H1 (cell line): ENCODE measurements around the gene TFF1. TPM values are rescaled to one million over a fixed set of nuclear protein-coding genes. Genes with fewer than 3 reads are reported as not detected.

Experiments used
- CTCF ChIA-PET: fragments of 300-600 bp; sonication (Branson Sonifier 250); formaldehyde crosslinking; loops from one replicate; lab custom pipeline; 2021; ENCODE audit not compliant: partially characterized antibody; lab: Charles Lee
- POLR2A ChIA-PET: fragments of 300-600 bp; sonication (Branson Sonifier 250); formaldehyde crosslinking; loops from one replicate; lab custom pipeline; 2021; ENCODE audit warnings: inconsistent platforms; ENCODE audit not compliant: partially characterized antibody; lab: Charles Lee
- DNase-seq, 2 experiments: peaks; one replicate each; pipeline versions ENCODE4 v3.0.0 to v3.0.0-alpha.2; 2010 to 2022; ENCODE audit warnings: low spot score in 2 of 2, low read depth in 1 of 2, mixed read lengths in 1 of 2
- FAIRE-seq: peaks from 2 replicates; lab custom pipeline; 2011; peaks lifted over from hg19 to GRCh38; lab: Jason Lieb, UNC
- H2AFZ ChIP-seq: 2 replicates; pipeline ENCODE4 v1.8.1; 2012; ENCODE audit warnings: low read length, inconsistent platforms
- H2AK5ac ChIP-seq: 2 replicates; pipeline ENCODE4 v1.6.1; 2013; ENCODE audit warnings: low read depth, low read length
- H2BK120ac ChIP-seq: replicated peaks from 2 replicates; pipeline ENCODE3; 2013; ENCODE audit warnings: low read depth, low read length, inconsistent platforms
- H2BK12ac ChIP-seq: 2 replicates; pipeline ENCODE4 v1.6.1; 2013; ENCODE audit warnings: low read depth, low read length
- H2BK15ac ChIP-seq: 2 replicates; pipeline ENCODE4 v1.6.1; 2013; ENCODE audit warnings: low read length
- H2BK20ac ChIP-seq: 2 replicates; pipeline ENCODE4 v1.6.1; 2013; ENCODE audit warnings: low read length
- H2BK5ac ChIP-seq: 2 replicates; pipeline ENCODE4 v1.6.1; 2013; ENCODE audit warnings: low read depth, low read length
- H3K14ac ChIP-seq: 2 replicates; pipeline ENCODE4 v1.6.1; 2013; ENCODE audit warnings: inconsistent platforms; ENCODE audit not compliant: insufficient read length
- H3K18ac ChIP-seq: 2 replicates; pipeline ENCODE4 v1.6.1; 2013; ENCODE audit warnings: low read length; ENCODE audit errors: extremely low read depth
- H3K23ac ChIP-seq: 2 replicates; pipeline ENCODE4 v1.6.1; 2013; ENCODE audit warnings: inconsistent platforms; ENCODE audit not compliant: insufficient read length
- H3K23me2 ChIP-seq: 2 replicates; pipeline ENCODE4 v1.6.1; 2013; ENCODE audit warnings: low read depth, low read length
- H3K27ac ChIP-seq: 2 replicates; pipeline ENCODE4 v1.6.1; 2011; ENCODE audit warnings: low read depth, low read length, inconsistent platforms
- H3K27me3 ChIP-seq, 4 experiments: replicated peaks in 1 of 4; 1 replicate in 1 of 4; 2 replicates in 3 of 4; pipeline versions ENCODE4 v1.6.1 to v1.8.1; 2011 to 2013; ENCODE audit warnings: low read length in 3 of 4, mild to moderate bottlenecking in 3 of 4, inconsistent platforms in 2 of 4, mixed read lengths in 2 of 4, moderate library complexity in 1 of 4; ENCODE audit not compliant: control insufficient read depth in 3 of 4, insufficient read depth in 3 of 4; ENCODE audit errors: extremely low read depth in 1 of 4
- H3K36me3 ChIP-seq, 4 experiments: 2 replicates each; pipeline versions ENCODE4 v1.6.1 to v1.8.1; 2011 to 2013; ENCODE audit warnings: mild to moderate bottlenecking in 4 of 4, low read length in 3 of 4, moderate library complexity in 2 of 4, control low read depth in 1 of 4, inconsistent platforms in 1 of 4; ENCODE audit not compliant: insufficient read depth in 4 of 4, control insufficient read depth in 2 of 4
- H3K4ac ChIP-seq: replicated peaks from 2 replicates; pipeline ENCODE3; 2013; ENCODE audit warnings: low read length, low read depth, mixed read lengths, inconsistent platforms; ENCODE audit not compliant: insufficient read length
- H3K4me1 ChIP-seq, 4 experiments: replicated peaks in 1 of 4; 1 replicate in 1 of 4; 2 replicates in 3 of 4; pipeline versions ENCODE4 v1.6.1 to v1.8.1; 2011 to 2013; ENCODE audit warnings: low read length in 3 of 4, inconsistent platforms in 2 of 4, mixed read lengths in 1 of 4; ENCODE audit not compliant: insufficient read depth in 4 of 4, control insufficient read depth in 3 of 4
- H3K4me2 ChIP-seq, 2 experiments: 2 replicates each; pipeline versions ENCODE4 v1.6.1 to v1.8.1; 2011 to 2013; ENCODE audit warnings: low read depth in 2 of 2, low read length in 2 of 2, control low read depth in 1 of 2, inconsistent platforms in 1 of 2, mild to moderate bottlenecking in 1 of 2; ENCODE audit not compliant: insufficient read depth in 1 of 2
- H3K4me3 ChIP-seq, 4 experiments: fragments of 200-600, 300-600 bp in 1 of 4; sonication (generic), shearing (Covaris generic), sonication (Bioruptor Twin) in 1 of 4; 2 replicates each; pipeline versions ENCODE4 v1.5.1 to v1.8.1; 2011 to 2016; ENCODE audit warnings: low read length in 4 of 4, low read depth in 3 of 4, control low read depth in 2 of 4, inconsistent platforms in 2 of 4, mild to moderate bottlenecking in 2 of 4, mixed read lengths in 1 of 4, moderate library complexity in 1 of 4; ENCODE audit not compliant: insufficient read depth in 2 of 4; ENCODE audit errors: extremely low read depth in 1 of 4
- H3K56ac ChIP-seq: replicated peaks from 2 replicates; pipeline ENCODE3; 2013; ENCODE audit warnings: low read depth, mild to moderate bottlenecking, mixed read lengths, low read length, inconsistent platforms; ENCODE audit not compliant: insufficient read length
- H3K79me1 ChIP-seq: 2 replicates; pipeline ENCODE4 v1.6.1; 2013; ENCODE audit warnings: low read depth, low read length, control low read depth
- H3K79me2 ChIP-seq, 2 experiments: 2 replicates each; pipeline versions ENCODE4 v1.6.1 to v1.8.1; 2012 to 2013; ENCODE audit warnings: low read length in 2 of 2, mild to moderate bottlenecking in 2 of 2, inconsistent platforms in 1 of 2; ENCODE audit not compliant: insufficient read depth in 2 of 2, control insufficient read depth in 1 of 2
- H3K9ac ChIP-seq, 4 experiments: replicated peaks in 1 of 4; 1 replicate in 1 of 4; 2 replicates in 3 of 4; pipeline versions ENCODE4 v1.6.1 to v1.8.1; 2011 to 2013; ENCODE audit warnings: low read depth in 3 of 4, low read length in 3 of 4, control low read depth in 2 of 4, mild to moderate bottlenecking in 2 of 4, moderate library complexity in 2 of 4, inconsistent platforms in 1 of 4; ENCODE audit errors: extremely low read depth in 1 of 4
- H3K9me3 ChIP-seq, 2 experiments: 2 replicates each; pipeline versions ENCODE4 v1.6.1 to v1.8.1; 2012 to 2013; ENCODE audit warnings: mild to moderate bottlenecking in 2 of 2, moderate library complexity in 2 of 2, control low read depth in 1 of 2, inconsistent platforms in 1 of 2, low read depth in 1 of 2, low read length in 1 of 2, mixed read lengths in 1 of 2; ENCODE audit not compliant: insufficient read depth in 2 of 2
- H4K20me1 ChIP-seq, 2 experiments: replicated peaks in 1 of 2; 2 replicates each; pipeline versions ENCODE3 to v1.8.1; 2011 to 2013; ENCODE audit warnings: inconsistent platforms in 2 of 2, low read length in 2 of 2, mild to moderate bottlenecking in 1 of 2; ENCODE audit not compliant: insufficient read depth in 2 of 2, control insufficient read depth in 1 of 2
- H4K5ac ChIP-seq: 2 replicates; pipeline ENCODE4 v1.6.1; 2013; ENCODE audit warnings: low read length, low read depth, mixed read lengths, inconsistent platforms; ENCODE audit not compliant: insufficient read length
- H4K8ac ChIP-seq: 2 replicates; pipeline ENCODE4 v1.8.0; 2013; ENCODE audit warnings: mild to moderate bottlenecking, moderate library complexity, low read length, inconsistent platforms; ENCODE audit not compliant: insufficient read depth; ENCODE audit errors: extremely low read depth
- H4K91ac ChIP-seq: replicated peaks from 2 replicates; pipeline ENCODE3; 2013; ENCODE audit warnings: low read length, mixed read lengths, inconsistent platforms; ENCODE audit not compliant: insufficient read length
- FOSL1 ChIP-seq: IDR thresholded peaks from 2 replicates; pipeline ENCODE4 v1.6.1; 2011; ENCODE audit warnings: mild to moderate bottlenecking, low read depth, low read length, moderate library complexity; ENCODE audit not compliant: insufficient read depth
- RBBP5 ChIP-seq: IDR thresholded peaks from 2 replicates; pipeline ENCODE4 v1.7.1; 2012; ENCODE audit warnings: low read depth, mild to moderate bottlenecking, inconsistent platforms, low read length, moderate library complexity, borderline replicate concordance
- SIX5 ChIP-seq: IDR thresholded peaks from 2 replicates; pipeline ENCODE4 v1.6.1; 2011; ENCODE audit warnings: mild to moderate bottlenecking, low read depth, low read length
- WGBS, 2 experiments: shearing (Covaris generic) in 1 of 2; methylation state at CpG; one replicate each; pipeline versions ENCODE4 v1.1.6 to v1.1.7; 2013 to 2015; ENCODE audit warnings: low lambda C conversion rate in 2 of 2, mixed read lengths in 2 of 2, inconsistent platforms in 1 of 2, low coverage in 1 of 2, missing lambda C conversion rate in 1 of 2; ENCODE audit not compliant: insufficient replicate concordance in 2 of 2, insufficient coverage in 1 of 2, insufficient read length in 1 of 2; ENCODE audit errors: extremely low coverage in 1 of 2, missing lambda C conversion rate in 1 of 2; 5-methylcytosine and 5-hydroxymethylcytosine counted together
- polyA plus RNA-seq, 7 experiments: library from polyadenylated mRNA; depleted of rRNA in 3 of 7; stranded (reverse) in 5 of 7; unstranded in 2 of 7; fragments of >200 nt in 5 of 7; fragments of 200-250 nt in 2 of 7; gene quantifications; 1 replicate in 5 of 7; 2 replicates in 1 of 7; 4 replicates in 1 of 7; pipeline versions ENCODE4 v1.2.1 to v1.2.3, GENCODE V29; 2011 to 2013; ENCODE audit warnings: missing spikeins in 2 of 7, mixed read lengths in 2 of 7
- total RNA-seq: library from RNA; stranded (reverse); fragmentation: NEBNext Ultra II Directional; extraction: Animal tissue kit (Norgen Biotek cat#: 25700); gene quantifications from 2 replicates; pipeline ENCODE4 v1.2.1, GENCODE V29; 2021
- TF ChIP-seq, protein P1 (sequence below): IDR thresholded peaks from 2 replicates; pipeline ENCODE4 v1.6.1; 2011; ENCODE audit warnings: low read depth, mild to moderate bottlenecking, low read length; ENCODE audit not compliant: insufficient read depth
- TF ChIP-seq, protein P2 (sequence below): IDR thresholded peaks from 2 replicates; pipeline ENCODE4 v1.6.1; 2012; ENCODE audit warnings: low read length, inconsistent platforms

TFF1 gene
- total and polyA plus RNA-seq, 2 of the 8 experiments (the other 6 are each of a cell fraction or from before 2014, with no cell fraction given) = not detected

DNA sequence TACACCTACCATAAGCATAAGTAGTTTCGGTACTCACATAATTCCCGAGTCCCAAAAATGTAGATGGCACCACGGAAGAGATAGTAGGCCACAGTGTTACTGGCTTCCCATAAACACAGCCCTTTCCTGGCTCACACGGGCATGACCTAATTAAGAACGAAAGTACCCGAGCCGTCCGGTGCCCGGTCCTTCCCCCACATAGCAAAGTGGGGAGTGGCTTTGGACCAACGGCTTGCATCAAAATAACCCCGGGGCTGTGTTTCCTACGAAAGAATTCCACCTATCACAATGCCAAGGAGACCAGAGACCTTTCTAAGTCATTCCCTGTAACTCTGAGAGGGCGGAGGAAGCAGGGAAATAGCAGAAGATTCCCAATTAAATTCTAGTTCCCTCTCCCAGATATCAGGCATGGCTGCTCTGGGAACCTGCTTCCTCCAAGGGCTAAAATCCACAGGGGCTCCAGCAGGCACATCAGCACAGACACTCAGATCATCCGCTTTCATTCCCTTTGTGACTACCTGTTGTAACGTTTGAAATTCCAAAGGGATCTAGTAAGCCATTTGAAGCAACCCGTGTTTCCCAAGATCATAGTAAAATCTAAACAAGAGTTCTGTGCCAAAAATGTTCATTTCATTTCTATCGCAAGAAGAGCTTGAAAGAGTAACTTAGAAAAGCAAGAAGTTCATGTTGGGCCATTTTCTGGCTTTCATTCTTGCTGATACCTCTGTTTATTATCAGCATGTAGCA is 29.7 kb upstream of the TFF1 start, which contains the start of gene TMPRSS3:
Gene TMPRSS3 (minus strand): TSS at position 148 of the 747 bp plus-strand sequence. CDS start 635 bp downstream, outside the sequence.
- Histone ChIP-seq H3K14ac (no peak within 1 kb of the TSS), H3K4me1 (peaks cover 0 to 4% (median 0%) of the 10 kb centered on the region in 4 experiments; a peak in 1 of 7 replicates), H2BK120ac (no peak within 1 kb of the TSS), H2BK5ac (no peak within 1 kb of the TSS), H3K9me3 (no peaks in the 10 kb centered on the region; a peak in 1 of 4 replicates), H3K79me1 (no peaks in the 10 kb centered on the region), H3K27me3 (no peaks in the 10 kb centered on the region), H3K36me3 (no peaks in the 10 kb centered on the region), H4K20me1 (no peaks in the 10 kb centered on the region), H3K79me2 (no peaks in the 10 kb centered on the region), H3K56ac (no peak within 1 kb of the TSS), H3K23me2 (no peaks in the 10 kb centered on the region), H2AFZ (no peak within 1 kb of the TSS), H2BK20ac (no peak within 1 kb of the TSS; the same call in 1 of the 2 replicates), H2BK12ac (no peak within 1 kb of the TSS), H3K9ac (no peak within 1 kb of the TSS), H3K27ac (no peak within 1 kb of the TSS), H4K91ac (no peak within 1 kb of the TSS), H3K23ac (no peak within 1 kb of the TSS), H3K4me3 (no peak within 1 kb of the TSS), H3K4me2 (no peak within 1 kb of the TSS), H3K4ac (no peak within 1 kb of the TSS), H2AK5ac (no peak within 1 kb of the TSS), H4K8ac (no peak within 1 kb of the TSS), H2BK15ac (no peak within 1 kb of the TSS), H3K18ac (no peak within 1 kb of the TSS), H4K5ac (no peak within 1 kb of the TSS)
- DNase-seq (no peak), FAIRE-seq (no peak)
- ChIA-PET CTCF (interaction anchor here (1.3 kb wide), 1 partner anchor 15 kb away, joined by 4 read pairs; no protein-coding TSS in a partner anchor), POLR2A (no interaction called here)
- 84% methylated on average over 17 of the region's 17 CpGs; no CpG with 5 or more reads in 1 of the 2 experiments for WGBS, 2 experiments
- TF ChIP-seq SIX5 (no peak), RBBP5 (no peak), FOSL1 (no peak)
- TF ChIP-seq, protein P1, sequence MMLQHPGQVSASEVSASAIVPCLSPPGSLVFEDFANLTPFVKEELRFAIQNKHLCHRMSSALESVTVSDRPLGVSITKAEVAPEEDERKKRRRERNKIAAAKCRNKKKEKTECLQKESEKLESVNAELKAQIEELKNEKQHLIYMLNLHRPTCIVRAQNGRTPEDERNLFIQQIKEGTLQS = no peak
- TF ChIP-seq, protein P2, sequence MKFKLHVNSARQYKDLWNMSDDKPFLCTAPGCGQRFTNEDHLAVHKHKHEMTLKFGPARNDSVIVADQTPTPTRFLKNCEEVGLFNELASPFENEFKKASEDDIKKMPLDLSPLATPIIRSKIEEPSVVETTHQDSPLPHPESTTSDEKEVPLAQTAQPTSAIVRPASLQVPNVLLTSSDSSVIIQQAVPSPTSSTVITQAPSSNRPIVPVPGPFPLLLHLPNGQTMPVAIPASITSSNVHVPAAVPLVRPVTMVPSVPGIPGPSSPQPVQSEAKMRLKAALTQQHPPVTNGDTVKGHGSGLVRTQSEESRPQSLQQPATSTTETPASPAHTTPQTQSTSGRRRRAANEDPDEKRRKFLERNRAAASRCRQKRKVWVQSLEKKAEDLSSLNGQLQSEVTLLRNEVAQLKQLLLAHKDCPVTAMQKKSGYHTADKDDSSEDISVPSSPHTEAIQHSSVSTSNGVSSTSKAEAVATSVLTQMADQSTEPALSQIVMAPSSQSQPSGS = no peak
